H9 (cell line): ENCODE measurements around the gene SCUBE1. TPM values are rescaled to one million over a fixed set of nuclear protein-coding genes. Genes with fewer than 3 reads are reported as not detected.
A peak's percentile ranks its signal among the peaks of the same experiment; 100 is the strongest.

ENCODE experiments used
- DNase-seq: peaks from one replicate; pipeline ENCODE4 v3.0.0-alpha.2; 2017
- H2AFZ ChIP-seq: one replicate; pipeline ENCODE4 v1.6.1; 2013; ENCODE audit warnings: mild to moderate bottlenecking, low read length, control low read depth, moderate library complexity
- H2AK5ac ChIP-seq: 2 replicates; pipeline ENCODE4 v1.6.1; 2013; ENCODE audit warnings: low read length, control low read depth, mixed read lengths; ENCODE audit not compliant: insufficient read length
- H2BK120ac ChIP-seq: one replicate; pipeline ENCODE4 v1.6.1; 2013; ENCODE audit warnings: low read depth, mild to moderate bottlenecking, low read length, control low read depth, inconsistent platforms; ENCODE audit not compliant: poor library complexity, severe bottlenecking
- H2BK12ac ChIP-seq: 2 replicates; pipeline ENCODE4 v1.6.1; 2013; ENCODE audit warnings: low read length, control low read depth, mixed read lengths, low read depth; ENCODE audit not compliant: insufficient read length
- H2BK15ac ChIP-seq: 2 replicates; pipeline ENCODE4 v1.6.1; 2013; ENCODE audit warnings: low read depth, low read length, control low read depth
- H2BK20ac ChIP-seq: one replicate; pipeline ENCODE4 v1.6.1; 2013; ENCODE audit warnings: low read depth, mild to moderate bottlenecking, low read length, control low read depth, inconsistent platforms; ENCODE audit not compliant: poor library complexity, severe bottlenecking
- H2BK5ac ChIP-seq: 2 replicates; pipeline ENCODE4 v1.6.1; 2013; ENCODE audit warnings: low read length, control low read depth, mixed read lengths; ENCODE audit not compliant: insufficient read length
- H3K14ac ChIP-seq: 2 replicates; pipeline ENCODE4 v1.6.1; 2013; ENCODE audit warnings: low read length, control low read depth; ENCODE audit not compliant: insufficient read depth
- H3K18ac ChIP-seq: 2 replicates; pipeline ENCODE4 v1.6.1; 2013; ENCODE audit warnings: low read depth, mild to moderate bottlenecking, mixed read lengths, low read length, control low read depth; ENCODE audit not compliant: insufficient read length
- H3K23ac ChIP-seq: 2 replicates; pipeline ENCODE4 v1.6.1; 2013; ENCODE audit warnings: low read length, control low read depth, mixed read lengths, low read depth; ENCODE audit not compliant: insufficient read length
- H3K23me2 ChIP-seq: 2 replicates; pipeline ENCODE4 v1.6.1; 2013; ENCODE audit warnings: low read depth, mild to moderate bottlenecking, mixed read lengths, low read length, control low read depth; ENCODE audit not compliant: insufficient read length, poor library complexity, severe bottlenecking
- H3K27ac ChIP-seq: 2 replicates; pipeline ENCODE4 v1.5.1; 2013; ENCODE audit warnings: low read length, control low read depth, mixed read lengths, low read depth; ENCODE audit not compliant: insufficient read length
- H3K27me3 ChIP-seq: 2 replicates; pipeline ENCODE4 v1.6.1; 2013; ENCODE audit warnings: low read length, control low read depth, inconsistent platforms; ENCODE audit not compliant: insufficient read depth
- H3K4ac ChIP-seq: 2 replicates; pipeline ENCODE4 v1.6.1; 2013; ENCODE audit warnings: low read depth, mild to moderate bottlenecking, control low read depth, inconsistent platforms, low read length, moderate library complexity
- H3K4me1 ChIP-seq: 2 replicates; pipeline ENCODE4 v1.6.1; 2013; ENCODE audit warnings: low read length, control low read depth, inconsistent platforms; ENCODE audit not compliant: insufficient read depth
- H3K4me2 ChIP-seq: 2 replicates; pipeline ENCODE4 v1.6.1; 2013; ENCODE audit warnings: low read length, control low read depth, mixed read lengths; ENCODE audit not compliant: insufficient read length, insufficient read depth
- H3K56ac ChIP-seq: 2 replicates; pipeline ENCODE4 v1.6.1; 2013; ENCODE audit warnings: low read depth, mild to moderate bottlenecking, mixed read lengths, low read length, control low read depth; ENCODE audit not compliant: insufficient read length
- H3K79me1 ChIP-seq: 2 replicates; pipeline ENCODE4 v1.6.1; 2013; ENCODE audit warnings: low read depth, mild to moderate bottlenecking, moderate library complexity, low read length, control low read depth, inconsistent platforms; ENCODE audit not compliant: insufficient read depth, poor library complexity, severe bottlenecking
- H3K79me2 ChIP-seq: 2 replicates; pipeline ENCODE4 v1.6.1; 2013; ENCODE audit warnings: low read length, control low read depth, inconsistent platforms; ENCODE audit not compliant: insufficient read depth
- H3K9ac ChIP-seq: 2 replicates; pipeline ENCODE4 v1.6.1; 2013; ENCODE audit warnings: low read length, control low read depth, mixed read lengths; ENCODE audit not compliant: insufficient read length; ENCODE audit errors: extremely low read depth
- H3K9me3 ChIP-seq: one replicate; pipeline ENCODE4 v1.6.1; 2013; ENCODE audit warnings: low read depth, low read length, inconsistent platforms; ENCODE audit not compliant: control insufficient read depth
- H3T11ph ChIP-seq: one replicate; pipeline ENCODE4 v1.6.1; 2013; ENCODE audit warnings: mild to moderate bottlenecking, low read length, control low read depth, inconsistent platforms
- H4K20me1 ChIP-seq: one replicate; pipeline ENCODE4 v1.6.1; 2013; ENCODE audit not compliant: control insufficient read depth, insufficient read length, insufficient read depth
- H4K5ac ChIP-seq: 2 replicates; pipeline ENCODE4 v1.6.1; 2013; ENCODE audit warnings: low read depth, mild to moderate bottlenecking, mixed read lengths, low read length, control low read depth; ENCODE audit not compliant: insufficient read length
- H4K8ac ChIP-seq: replicated peaks from 2 replicates; pipeline ENCODE4 v1.6.1; 2013; ENCODE audit warnings: low read length, control low read depth, mixed read lengths, low read depth; ENCODE audit not compliant: insufficient read length
- H4K91ac ChIP-seq: 2 replicates; pipeline ENCODE4 v1.6.1; 2013; ENCODE audit warnings: low read depth, mild to moderate bottlenecking, moderate library complexity, mixed read lengths, low read length, control low read depth; ENCODE audit not compliant: insufficient read length
- H3K27ac Mint-ChIP-seq, 3 experiments: 2 replicates in 2 of 3; 3 replicates in 1 of 3; pipeline ENCODE4 v1.8.0; 2020 to 2021; ENCODE audit warnings: mixed read lengths in 3 of 3, mild to moderate bottlenecking in 1 of 3, moderate library complexity in 1 of 3
- H3K27me3 Mint-ChIP-seq: 2 replicates; pipeline ENCODE4 v1.8.0; 2021; ENCODE audit warnings: low read depth, mild to moderate bottlenecking, moderate library complexity, mixed read lengths
- H3K36me3 Mint-ChIP-seq, 3 experiments: 2 replicates in 2 of 3; 3 replicates in 1 of 3; pipeline ENCODE4 v1.8.0; 2020 to 2021; ENCODE audit warnings: low read depth in 3 of 3, mixed read lengths in 3 of 3; ENCODE audit not compliant: insufficient read depth in 1 of 3
- H3K4me1 Mint-ChIP-seq, 2 experiments: 2 replicates each; pipeline ENCODE4 v1.8.0; 2020; ENCODE audit warnings: mixed read lengths in 2 of 2
- H3K4me3 Mint-ChIP-seq, 2 experiments: 2 replicates in 1 of 2; 3 replicates in 1 of 2; pipeline ENCODE4 v1.8.0; 2020 to 2021; ENCODE audit warnings: mild to moderate bottlenecking in 2 of 2, mixed read lengths in 2 of 2, moderate library complexity in 1 of 2
- H3K9me3 Mint-ChIP-seq, 2 experiments: 2 replicates in 1 of 2; 3 replicates in 1 of 2; pipeline ENCODE4 v1.8.0; 2020; ENCODE audit warnings: mild to moderate bottlenecking in 2 of 2, mixed read lengths in 2 of 2, moderate library complexity in 1 of 2
- CTCF ChIP-seq: fragments of 200-600 bp; sonication (generic); conservative IDR thresholded peaks from 3 replicates; pipeline ENCODE4 v1.8.0; 2021; ENCODE audit warnings: antibody characterized with exemption, mild to moderate bottlenecking
- WGBS: extraction: QIAGEN DNeasy Blood & Tissue Kit; methylation state at CpG from one replicate; pipeline ENCODE4 v1.1.7; 2013; ENCODE audit warnings: missing lambda C conversion rate, low lambda C conversion rate, mixed read lengths; ENCODE audit not compliant: insufficient read length; ENCODE audit errors: extremely low coverage; 5-methylcytosine and 5-hydroxymethylcytosine counted together
- total RNA-seq: library from RNA; stranded (reverse); gene quantifications from 2 replicates; pipeline ENCODE4 v1.2.1, GENCODE V29; 2021

The SCUBE1 gene
- total RNA-seq, 1 experiment from 2014 or later: 1.2 TPM

GRCh38 chr22:43207386-43207785, 135.8 kb downstream of the SCUBE1 start:
- no peak overlapping the region for H2BK5ac ChIP-seq
- no peaks in the 10 kb centered on the region for H3K4me1 ChIP-seq
- no peak overlapping the region for H3K27ac ChIP-seq
- H4K20me1 ChIP-seq: no peaks in the 10 kb centered on the region
- H4K5ac ChIP-seq: no peak overlapping the region
- H3K9ac ChIP-seq: no peak overlapping the region
- no peak overlapping the region for H3K4ac ChIP-seq
- no peak overlapping the region for H3K4me2 ChIP-seq
- H3K79me1 ChIP-seq: no peaks in the 10 kb centered on the region
- no peak overlapping the region for H3K56ac ChIP-seq
- Mint-ChIP-seq H3K4me1 (peaks cover 11 to 20% of the 10 kb centered on the region in 2 experiments), H3K27ac (peak overlapping the region in 1 of 3 experiments; percentile 86; a peak in 2 of 7 replicates), H3K9me3 (no peaks in the 10 kb centered on the region), H3K27me3 (peaks cover 3% of the 10 kb centered on the region), H3K36me3 (no peaks in the 10 kb centered on the region), H3K4me3 (no peak overlapping the region)
- H3K23me2 ChIP-seq: no peaks in the 10 kb centered on the region
- no peak overlapping the region for H2AK5ac ChIP-seq
- H3T11ph ChIP-seq: no peak overlapping the region
- H2BK120ac ChIP-seq: no peak overlapping the region
- no peak overlapping the region for H2AFZ ChIP-seq
- H3K79me2 ChIP-seq: no peaks in the 10 kb centered on the region
- DNase-seq: no peak
- no peaks in the 10 kb centered on the region for H3K27me3 ChIP-seq
- WGBS: no CpG with 5 or more reads among the region's 13 CpGs
- no peak overlapping the region for H2BK20ac ChIP-seq
- H4K8ac ChIP-seq: no peak overlapping the region
- H2BK15ac ChIP-seq: no peak overlapping the region
- no peak overlapping the region for H3K23ac ChIP-seq
- no peaks in the 10 kb centered on the region for H3K9me3 ChIP-seq
- no peak overlapping the region for H3K18ac ChIP-seq
- TF ChIP-seq CTCF: no peak
- no peak overlapping the region; the same call in 1 of the 2 replicates for H3K14ac ChIP-seq
- no peak overlapping the region for H4K91ac ChIP-seq
- H2BK12ac ChIP-seq: no peak overlapping the region
